Activated CD8-positive, alpha-beta memory T cell treated with anti-CD3 and anti-CD28 coated beads, Interleukin-2, amount 50 U/mL, for 4 hours (primary cell): ENCODE results near the gene TBXAS1.

ENCODE experiments used
- DNase-seq: peaks from one replicate; pipeline ENCODE4 v3.0.0-alpha.2; 2020

Gene TBXAS1

DNA sequence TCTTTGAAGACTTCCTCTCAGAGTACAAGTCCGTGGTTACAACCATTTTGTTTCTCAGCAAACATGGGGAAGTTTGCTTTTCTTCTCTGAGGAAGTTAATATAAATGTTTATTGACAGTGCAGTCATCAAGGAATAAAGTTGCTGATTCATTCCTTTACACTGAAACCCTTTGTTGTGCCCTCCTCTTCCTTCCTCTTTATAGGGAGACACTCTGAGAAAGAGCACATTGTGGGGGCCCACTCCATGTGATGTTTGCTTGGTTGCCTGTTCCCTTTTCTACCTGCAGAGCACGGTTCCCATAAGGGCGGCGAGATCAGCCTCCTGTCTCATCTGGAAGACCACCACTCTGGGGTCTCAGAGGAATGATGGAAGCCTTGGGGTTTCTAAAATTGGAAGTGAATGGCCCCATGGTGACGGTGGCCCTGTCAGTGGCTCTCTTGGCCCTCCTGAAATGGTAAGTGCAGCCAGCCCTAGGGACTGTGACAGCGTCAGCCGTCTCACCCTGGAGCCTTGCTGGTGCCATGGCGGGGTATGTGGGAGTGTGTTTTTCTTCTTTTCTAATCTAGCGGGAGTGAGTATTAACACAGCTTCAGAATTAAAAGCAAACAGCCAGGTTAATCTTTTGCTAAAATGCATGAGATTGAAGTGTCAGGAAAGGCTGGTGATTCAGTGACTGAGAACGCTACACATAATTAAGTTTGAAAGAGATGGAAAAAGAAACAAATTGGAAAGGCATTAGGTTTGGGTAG, at the start of gene TBXAS1:
TSS of gene TBXAS1 (plus strand) at position 240 of the 750 bp plus-strand sequence. CDS start at position 367, 127 bp downstream.
- DNase-seq: no peak

GRCh38 chr7:139782932-139783331, 46.1 kb upstream of the TBXAS1 start:
- no peak for DNase-seq

DNA sequence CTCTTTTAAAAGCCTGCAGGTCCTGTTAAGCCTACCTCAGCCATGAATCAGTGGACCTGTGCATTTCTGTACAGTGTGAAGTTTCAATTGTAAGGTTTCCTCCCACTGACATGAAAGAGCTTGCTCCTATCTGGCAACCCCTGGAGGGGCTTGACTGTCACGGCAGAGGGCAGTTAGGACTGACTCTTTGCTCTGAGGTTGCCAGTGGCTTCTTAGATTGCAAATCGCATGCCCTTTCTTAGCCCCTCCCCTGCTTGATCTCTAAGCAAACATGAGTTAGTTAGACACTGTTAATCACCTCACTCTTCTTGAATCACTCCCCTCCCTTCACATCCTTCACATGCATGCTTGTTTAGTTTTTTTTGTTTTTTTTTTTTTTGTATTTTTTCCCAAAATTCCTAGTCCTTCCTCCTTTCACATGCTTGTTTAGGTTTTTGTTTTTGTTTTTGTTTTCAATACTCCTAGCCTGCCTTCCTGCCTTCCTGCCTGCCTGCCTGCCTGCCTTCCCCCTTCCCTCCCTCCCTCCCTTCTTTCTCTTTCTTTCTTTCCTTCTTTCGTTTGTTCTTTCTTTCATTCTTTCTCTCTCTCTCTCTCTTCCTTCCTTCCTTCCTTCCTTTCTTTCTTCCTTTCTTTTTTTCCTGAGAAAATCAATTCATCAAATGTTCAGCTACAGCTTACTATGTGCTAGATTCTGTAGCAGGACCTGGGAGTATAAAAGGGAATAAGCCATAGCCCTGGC, 45.2 kb upstream of the TBXAS1 start:
- DNase-seq: no peak

DNA sequence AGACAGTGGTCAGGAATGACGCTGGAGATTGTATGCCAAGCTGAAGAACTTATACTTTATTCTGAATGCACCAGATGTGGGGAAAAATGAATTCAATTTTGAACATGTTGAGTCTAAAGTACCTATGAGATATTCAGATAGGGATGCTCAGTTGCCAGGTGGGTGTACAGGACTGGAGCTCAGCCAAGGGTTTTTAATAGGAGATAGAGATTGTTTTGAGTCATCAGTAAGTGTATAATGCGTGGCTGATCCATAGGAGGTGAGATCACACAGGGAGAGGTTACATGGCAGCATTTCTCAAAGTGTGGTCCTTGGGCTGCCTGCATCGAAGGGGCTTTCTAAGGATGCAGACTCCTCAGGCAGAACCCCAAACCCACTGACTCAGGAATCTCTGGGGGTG, 44.4 kb upstream of the TBXAS1 start:
- DNase-seq: no peak

DNA sequence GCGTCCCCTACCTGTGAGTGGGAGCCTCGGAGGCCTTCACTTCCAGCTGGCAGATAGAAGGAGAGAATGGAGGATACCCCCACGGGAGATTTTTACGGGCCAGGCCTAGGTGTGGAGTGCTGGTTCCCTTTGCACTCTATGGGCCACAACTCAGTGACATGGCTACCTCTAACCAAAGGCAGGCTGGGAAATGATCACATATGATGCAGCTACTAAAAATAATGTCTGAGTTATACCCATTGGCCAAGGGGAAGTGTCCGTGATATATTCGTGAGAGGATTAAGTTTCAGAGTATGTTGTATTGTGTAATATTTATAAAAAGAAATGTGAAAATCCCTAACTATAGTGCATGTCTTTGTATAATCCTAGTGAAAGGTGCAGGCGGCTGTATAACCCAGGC, 37.7 kb upstream of the TBXAS1 start:
- DNase-seq: no peak

GRCh38 chr7:139797607-139798006, 31.5 kb upstream of the TBXAS1 start:
- no peak for DNase-seq

DNA sequence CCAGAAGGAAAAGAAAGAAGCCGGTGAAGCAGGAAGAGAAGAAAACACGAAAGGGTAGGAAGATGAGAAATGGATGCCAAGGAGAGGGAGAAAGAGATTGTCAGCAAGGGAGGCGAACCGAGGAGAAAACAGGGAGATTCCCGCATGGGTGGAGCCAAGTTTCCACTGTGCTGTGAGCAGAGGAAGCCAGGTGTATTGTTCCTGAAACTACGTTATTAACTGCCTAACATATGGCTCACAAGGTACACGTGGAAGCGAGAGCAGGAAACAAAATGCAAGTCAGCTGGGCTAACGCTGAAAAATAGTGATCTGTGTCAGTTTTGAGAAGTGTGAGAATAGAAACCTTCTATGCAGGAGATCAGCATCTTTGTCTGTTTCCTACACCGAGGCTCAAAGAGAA, 30.8 kb upstream of the TBXAS1 start:
- DNase-seq: no peak

DNA sequence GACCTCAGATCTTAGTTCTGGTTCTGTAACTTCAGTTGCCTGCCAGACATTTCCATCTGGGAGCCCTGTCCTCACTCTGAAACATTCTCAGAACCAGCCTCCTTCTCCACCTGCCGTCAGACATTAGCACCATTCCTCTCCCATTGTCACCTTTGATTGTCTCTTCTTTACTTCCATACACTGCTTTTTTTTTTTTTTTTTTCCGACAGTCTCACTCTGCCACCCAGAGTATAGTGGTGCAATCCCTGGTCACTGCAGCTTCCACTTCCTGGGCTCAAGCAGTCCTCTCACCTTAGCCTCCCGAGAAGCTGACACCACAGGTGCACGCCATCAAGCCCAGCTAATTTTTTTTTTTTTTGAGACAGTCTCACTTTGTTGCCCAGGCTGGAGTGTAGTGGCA, 30.2 kb upstream of the TBXAS1 start:
- DNase-seq: no peak

- DNase-seq: no peak
These were observed 29.5 kb upstream of the TBXAS1 start for GRCh38 chr7:139799586-139799985.

GRCh38 chr7:139804571-139804970, 24.5 kb upstream of the TBXAS1 start:
- no peak for DNase-seq

DNA sequence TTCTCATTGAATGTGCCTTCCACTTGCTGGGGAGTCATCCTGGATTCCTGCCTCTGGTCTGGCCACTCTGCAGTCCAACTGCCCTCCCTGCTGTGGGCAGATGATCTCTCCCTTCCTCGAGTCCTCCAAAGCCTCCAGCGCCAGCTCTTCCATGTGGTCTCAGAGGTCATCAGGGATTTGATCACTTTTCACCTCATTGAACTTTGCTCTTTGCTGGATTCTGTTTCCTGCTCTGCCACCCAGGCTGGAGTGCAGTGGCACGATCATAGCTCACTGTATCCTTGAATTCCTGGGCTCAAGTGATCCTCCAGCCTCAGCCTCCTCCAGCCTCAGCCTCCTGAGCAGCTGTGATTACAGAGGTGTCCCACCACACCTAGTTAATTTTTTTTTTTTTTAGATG, 22.1 kb upstream of the TBXAS1 start:
- no peak for DNase-seq

DNA sequence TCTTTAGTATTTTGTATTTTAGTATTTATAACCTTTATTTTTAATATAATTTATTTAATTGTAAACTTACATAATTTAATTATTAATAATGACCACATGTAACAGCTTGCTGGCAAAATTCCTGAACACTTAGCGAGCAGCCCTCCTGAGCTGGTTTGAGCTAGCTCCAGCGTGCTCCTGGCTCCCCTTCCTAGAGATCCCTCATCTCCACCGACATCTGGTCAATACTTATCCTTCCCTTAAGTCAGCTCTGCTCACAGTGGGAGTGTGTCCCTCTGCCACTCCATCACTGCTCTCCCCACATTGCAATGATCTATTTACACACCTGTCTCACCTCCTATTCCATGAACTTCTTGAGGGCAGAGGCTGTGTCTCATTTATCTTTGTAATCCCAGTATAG, 20.6 kb upstream of the TBXAS1 start:
- no peak for DNase-seq

DNA sequence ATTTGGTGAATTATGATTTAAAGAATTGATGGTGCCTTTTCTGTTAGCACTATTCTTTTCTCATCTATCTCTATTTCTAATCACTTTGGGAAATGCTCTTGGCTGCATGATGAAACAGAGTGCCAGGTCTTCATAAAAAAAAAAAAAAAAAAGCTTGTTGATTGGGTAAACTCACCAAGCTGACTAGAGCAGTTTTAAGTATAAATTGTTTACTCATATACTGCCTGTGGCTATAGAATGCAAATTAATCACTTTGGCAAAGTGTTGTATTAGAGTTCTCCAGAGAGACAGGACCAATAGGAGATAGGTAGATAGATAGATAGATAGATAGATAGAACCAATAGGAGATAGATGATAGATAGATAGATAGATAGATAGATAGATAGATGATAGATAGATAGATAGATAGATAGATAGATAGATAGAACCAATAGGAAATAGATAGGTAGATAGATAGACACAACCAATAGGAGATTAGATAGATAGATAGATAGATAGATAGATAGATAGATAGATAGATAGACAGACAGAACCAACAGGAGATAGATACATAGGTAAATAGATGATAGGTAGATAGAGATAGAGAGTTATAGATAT, 20.1 kb upstream of the TBXAS1 start:
- no peak for DNase-seq

- DNase-seq: no peak
These were observed 18.0 kb upstream of the TBXAS1 start for GRCh38 chr7:139811066-139811465.

DNA sequence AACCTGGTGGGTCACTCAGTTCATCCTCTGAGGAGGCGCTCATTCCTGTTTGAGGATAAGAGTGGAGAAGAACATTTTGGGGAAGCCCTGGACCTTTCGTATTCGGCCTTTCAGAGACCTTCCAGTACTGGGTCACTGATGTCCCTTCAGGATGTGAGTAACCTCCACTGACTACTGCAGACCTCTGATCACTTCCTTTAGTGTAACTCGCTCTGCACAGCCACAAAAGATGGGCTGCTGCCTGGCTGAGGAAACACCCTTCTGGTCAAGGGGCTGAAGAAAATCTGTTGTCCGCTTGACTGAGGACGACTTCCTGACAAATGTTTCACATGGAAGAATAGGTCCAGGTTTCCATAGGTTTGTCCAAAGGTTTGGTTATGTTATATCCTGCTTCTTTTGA, 15.9 kb upstream of the TBXAS1 start:
- no peak for DNase-seq

DNA sequence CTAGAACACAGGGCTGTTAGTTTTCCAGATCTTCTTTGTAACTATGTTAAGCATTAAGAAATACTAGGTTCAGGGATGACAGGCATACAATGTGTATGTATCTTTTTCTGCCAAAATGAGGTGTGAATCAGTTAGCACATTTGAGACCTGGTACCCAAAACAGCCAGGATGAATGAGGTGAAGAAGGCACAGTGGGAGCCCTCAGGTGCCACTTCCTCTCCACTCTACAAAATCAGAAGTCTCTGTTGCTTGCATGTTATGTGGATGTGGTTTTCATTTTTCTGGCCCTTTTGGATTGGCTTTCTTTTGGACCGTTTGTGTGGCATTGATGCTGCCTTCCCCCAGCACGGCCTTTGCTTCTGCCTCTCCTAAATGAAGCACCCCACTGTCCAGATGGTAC, 15.4 kb upstream of the TBXAS1 start:
- no peak for DNase-seq

DNA sequence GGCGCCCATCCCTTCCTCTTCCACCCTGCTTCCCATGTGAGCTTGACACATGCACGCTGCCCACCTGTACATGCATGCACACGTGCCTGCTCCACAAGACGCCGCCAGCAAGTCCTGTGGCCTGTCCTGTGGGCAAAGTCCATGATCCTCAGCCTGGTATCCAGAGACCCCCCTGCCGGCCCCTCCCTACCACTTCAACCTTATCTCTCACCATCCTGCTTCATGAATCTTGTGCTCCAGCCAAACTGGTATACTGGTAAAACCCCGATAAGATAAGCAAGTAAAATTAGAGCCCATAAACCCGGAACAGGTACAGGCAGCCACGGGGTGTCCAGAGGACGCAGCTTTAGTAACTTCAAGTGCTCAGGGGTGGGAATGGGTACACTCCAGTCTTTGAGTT, 11.8 kb upstream of the TBXAS1 start:
- DNase-seq: no peak

DNA sequence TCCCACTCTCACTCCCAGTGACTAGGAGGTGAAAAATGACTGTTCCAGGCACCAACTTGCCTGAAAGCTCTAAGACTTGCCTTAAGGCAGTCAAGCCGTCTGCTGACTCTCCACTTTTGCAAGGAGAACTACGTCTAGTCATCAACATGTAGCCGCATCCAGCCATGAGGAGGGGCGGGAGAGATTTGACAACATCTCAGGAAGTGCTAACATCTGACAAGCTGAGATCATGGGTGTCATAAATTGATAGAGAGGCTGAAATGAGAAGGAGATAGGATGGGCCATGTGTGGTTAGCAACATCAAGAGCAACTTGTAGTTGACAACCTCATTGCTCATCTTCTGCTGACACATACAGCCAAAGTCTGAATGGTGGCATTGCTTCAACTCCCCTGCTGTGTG, 9.0 kb upstream of the TBXAS1 start:
- no peak for DNase-seq

GRCh38 chr7:139821349-139822105, 7.5 kb upstream of the TBXAS1 start:
- no peak for DNase-seq

GRCh38 chr7:139822855-139823254, 6.2 kb upstream of the TBXAS1 start:
- DNase-seq: no peak

- no peak for DNase-seq
These were observed 5.0 kb upstream of the TBXAS1 start for GRCh38 chr7:139823959-139824521.

GRCh38 chr7:139825666-139826290, 3.3 kb upstream of the TBXAS1 start:
- no peak for DNase-seq

GRCh38 chr7:139827042-139827441, 2.0 kb upstream of the TBXAS1 start:
- DNase-seq: no peak
